Endothelial cell of umbilical vein (primary cell): ENCODE data around the gene CSE1L. TPM values are rescaled to one million over a fixed set of nuclear protein-coding genes. Genes with fewer than 3 reads are reported as not detected.

Experiments used
- BruUV-seq: library from RNA; stranded (reverse); fragments of 400-500 nt; replicated peaks from 2 replicates; lab custom pipeline; 2021; lab: Mats Ljungman, UMichigan
- CTCF ChIA-PET: fragments of 300-600, 350-600 bp; sonication (Branson Sonifier 250); formaldehyde crosslinking; loops from one replicate; lab custom pipeline; 2021; ENCODE audit warnings: antibody characterized with exemption, inconsistent platforms; lab: Charles Lee
- POLR2A ChIA-PET: fragments of 300-600, 350-600 bp; sonication (Branson Sonifier 250); formaldehyde crosslinking; loops from one replicate; lab custom pipeline; 2021; ENCODE audit warnings: antibody characterized with exemption, inconsistent platforms; lab: Charles Lee
- DNase-seq: peaks from one replicate; pipeline ENCODE4 v3.0.0-alpha.2; 2011; ENCODE audit warnings: low read depth, low spot score
- FAIRE-seq: peaks from 2 replicates; lab custom pipeline; 2011; peaks lifted over from hg19 to GRCh38; lab: Jason Lieb, UNC
- H2AFZ ChIP-seq: 2 replicates; pipeline ENCODE4 v1.6.0; 2012; ENCODE audit warnings: low read depth, low read length, control low read depth, inconsistent platforms
- H3K27ac ChIP-seq: 2 replicates; pipeline ENCODE4 v1.5.1; 2011; ENCODE audit warnings: low read depth, mild to moderate bottlenecking, control low read depth, low read length, moderate library complexity; ENCODE audit not compliant: insufficient read depth
- H3K27me3 ChIP-seq, 2 experiments: 2 replicates each; pipeline versions ENCODE4 v1.6.0 to v1.6.1; 2011; ENCODE audit warnings: low read length in 2 of 2, mixed read lengths in 1 of 2; ENCODE audit not compliant: control insufficient read depth in 2 of 2, insufficient read depth in 2 of 2
- H3K36me3 ChIP-seq, 2 experiments: 2 replicates in 1 of 2; 3 replicates in 1 of 2; pipeline ENCODE4 v1.5.1; 2011; ENCODE audit warnings: low read length in 2 of 2, mild to moderate bottlenecking in 1 of 2, moderate library complexity in 1 of 2; ENCODE audit not compliant: control insufficient read depth in 2 of 2, insufficient read depth in 2 of 2; ENCODE audit errors: extremely low read depth in 1 of 2
- H3K4me1 ChIP-seq: 3 replicates; pipeline ENCODE4 v1.5.1; 2011; ENCODE audit warnings: mild to moderate bottlenecking, low read length; ENCODE audit not compliant: control insufficient read depth, insufficient read depth; ENCODE audit errors: extremely low read depth
- H3K4me2 ChIP-seq: 2 replicates; pipeline ENCODE4 v1.6.1; 2011; ENCODE audit warnings: low read length, control low read depth, mixed read lengths; ENCODE audit not compliant: insufficient read depth
- H3K4me3 ChIP-seq, 3 experiments: fragments of 200-600 bp in 1 of 3; sonication (generic), shearing (Covaris generic) in 1 of 3; replicated peaks in 1 of 3; 2 replicates each; pipeline ENCODE4 v1.5.1; 2011 to 2016; ENCODE audit warnings: control low read depth in 3 of 3, low read length in 3 of 3, mild to moderate bottlenecking in 2 of 3, inconsistent platforms in 1 of 3, low read depth in 1 of 3, moderate library complexity in 1 of 3; ENCODE audit not compliant: insufficient read depth in 1 of 3
- H3K79me2 ChIP-seq: 2 replicates; pipeline ENCODE4 v1.6.0; 2012; ENCODE audit warnings: low read length, inconsistent platforms; ENCODE audit not compliant: control insufficient read depth, insufficient read depth
- H3K9ac ChIP-seq: replicated peaks from 2 replicates; pipeline ENCODE3; 2011; ENCODE audit warnings: low read length, control low read depth; ENCODE audit not compliant: insufficient read depth; ENCODE audit errors: extremely low read depth
- H3K9me1 ChIP-seq: replicated peaks from 3 replicates; pipeline ENCODE4 v1.6.0; 2011; ENCODE audit warnings: mild to moderate bottlenecking, low read length; ENCODE audit not compliant: control insufficient read depth, insufficient read depth; ENCODE audit errors: extremely low read depth
- H3K9me3 ChIP-seq: replicated peaks from 2 replicates; pipeline ENCODE4 v1.5.1; 2012; ENCODE audit warnings: low read length, inconsistent platforms; ENCODE audit not compliant: control insufficient read depth, insufficient read depth
- H4K20me1 ChIP-seq: replicated peaks from 2 replicates; pipeline ENCODE3; 2011; ENCODE audit warnings: mild to moderate bottlenecking, low read length; ENCODE audit not compliant: control insufficient read depth, insufficient read depth; ENCODE audit errors: extremely low read depth
- CTCF ChIP-seq, 2 donors: IDR thresholded peaks; 1 replicate in 1 of 2; 2 replicates in 1 of 2; pipeline ENCODE4 v1.5.1; 2011; ENCODE audit warnings: low read length in 2 of 2, mild to moderate bottlenecking in 2 of 2, moderate library complexity in 2 of 2, control low read depth in 1 of 2, inconsistent platforms in 1 of 2, low read depth in 1 of 2; ENCODE audit not compliant: insufficient read depth in 1 of 2; ENCODE audit errors: extremely low read depth in 1 of 2
- EZH2 ChIP-seq: IDR thresholded peaks from 2 replicates; pipeline ENCODE4 v1.6.1; 2012; ENCODE audit warnings: borderline replicate concordance, low read depth, mild to moderate bottlenecking, moderate library complexity, low read length, inconsistent platforms; ENCODE audit not compliant: severe bottlenecking
- FOS ChIP-seq: IDR thresholded peaks from 2 replicates; pipeline ENCODE4 v1.6.1; 2011; ENCODE audit warnings: mild to moderate bottlenecking, low read length, moderate library complexity, borderline replicate concordance; ENCODE audit not compliant: insufficient read depth
- GATA2 ChIP-seq: IDR thresholded peaks from 2 replicates; pipeline ENCODE4 v1.7.0; 2011; ENCODE audit warnings: low read depth, mild to moderate bottlenecking, moderate library complexity, mixed read lengths, low read length; ENCODE audit not compliant: insufficient read length, insufficient read depth
- JUN ChIP-seq: IDR thresholded peaks from 2 replicates; pipeline ENCODE4 v1.6.1; 2011; ENCODE audit warnings: borderline replicate concordance, low read depth; ENCODE audit not compliant: insufficient read length, insufficient read depth
- MAX ChIP-seq: IDR thresholded peaks from 2 replicates; pipeline ENCODE4 v1.6.1; 2011; ENCODE audit not compliant: insufficient read depth, insufficient read length
- MYC ChIP-seq: IDR thresholded peaks from one replicate; pipeline ENCODE4 v1.6.1; 2011; ENCODE audit warnings: mild to moderate bottlenecking, low read depth, low read length
- POLR2A ChIP-seq: IDR thresholded peaks from 2 replicates; pipeline ENCODE4 v1.6.1; 2012; ENCODE audit warnings: low read depth, mild to moderate bottlenecking, control low read depth, low read length
- POLR2AphosphoS5 ChIP-seq: IDR thresholded peaks from 2 replicates; pipeline ENCODE4 v1.6.1; 2012; ENCODE audit warnings: low read depth, mild to moderate bottlenecking, control low read depth, low read length, moderate library complexity; ENCODE audit not compliant: insufficient read depth
- dilution Hi-C: fragments of 300-500 bp; cut with MboI; formaldehyde crosslinking; loops from one replicate; pipeline ENCODE4 v1.15.0; 2019; ENCODE audit warnings: low sequenced_read_pairs; ENCODE audit not compliant: extremely low pct_ligation_motif_present
- intact Hi-C: fragments of 100-400 bp; cut with micrococcal nuclease; formaldehyde crosslinking; loops from one replicate; pipeline ENCODE4 v1.10.0; 2022
- polyA plus RNA-seq, 4 experiments: library from polyadenylated mRNA; depleted of rRNA in 3 of 4; stranded (reverse) in 3 of 4; unstranded in 1 of 4; fragments of >200 nt; gene quantifications; 2 replicates each; pipeline versions ENCODE4 v1.2.1 to v1.2.3, GENCODE V29; 2011 to 2012; ENCODE audit warnings: missing spikeins in 1 of 4
- total RNA-seq: library from RNA; stranded (reverse); gene quantifications from 2 replicates; pipeline ENCODE4 v1.2.3, GENCODE V29; 2021

The CSE1L gene
- total and polyA plus RNA-seq, 2 donors (not counting 3 experiments of a cell fraction or from before 2014, with no cell fraction given): 35.1 to 118 TPM

- TF ChIP-seq CTCF (IDR thresholded peaks at IDR 0.05; ENCODE audit: extremely low read depth in 1 of 2, insufficient read depth in 1 of 2, low read depth in 1 of 2, low read length in 2 of 2) (no peak), GATA2 (no peak), MAX (no peak), POLR2AphosphoS5 (no peak), JUN (no peak), EZH2 (no peak), MYC (no peak), POLR2A (no peak), FOS (no peak)
- Histone ChIP-seq H2AFZ (no peak overlapping the region), H3K27ac (no peak overlapping the region), H3K36me3 (peaks cover 16 to 17% of the 10 kb centered on the region in 2 experiments), H3K4me3 (no peak overlapping the region), H3K9ac (no peak overlapping the region), H3K4me2 (no peak overlapping the region), H3K9me1 (no peaks in the 10 kb centered on the region), H3K9me3 (no peaks in the 10 kb centered on the region), H3K79me2 (peaks cover 4% of the 10 kb centered on the region), H3K4me1 (no peaks in the 10 kb centered on the region), H3K27me3 (no peaks in the 10 kb centered on the region), H4K20me1 (no peaks in the 10 kb centered on the region)
- dilution Hi-C loops: no loop called here
- DNase-seq (no peak), FAIRE-seq (no peak)
- ChIA-PET POLR2A (no interaction called here), CTCF (no interaction called here)
- no TSS peak for BruUV-seq
- intact Hi-C loops: no loop called here
Measured at GRCh38 chr20:49103019-49103418, 56.9 kb downstream of the CSE1L start.
